OCI-LY3 (cell line): ENCODE data around the gene GPR87.

Source experiments
- CTCF ChIP-seq: fragments of 200-600, 300-600 bp; sonication (generic); IDR thresholded peaks from 2 replicates; pipeline ENCODE4 v1.5.1; 2014; ENCODE audit warnings: antibody characterized with exemption, low read length, low read depth
- EZH2phosphoT487 ChIP-seq: fragments of 200-600 bp; shearing (Covaris generic); IDR thresholded peaks from 2 replicates; pipeline ENCODE4 v1.6.1; 2018; ENCODE audit warnings: antibody characterized with exemption, mixed run types, low read depth

- no peak for TF ChIP-seq CTCF
- no peak for TF ChIP-seq EZH2phosphoT487
These were observed 11.8 kb upstream of the GPR87 start for GRCh38 chr3:151328298-151328995.
